T1000 (cell line): ENCODE results near the gene PRKCZ.
"Not testable (repeated sequence)": the region's sequence is repeated elsewhere in the genome, so short reads cannot be mapped to it uniquely, and the experiment has no call there.

Experiments used
- DNase-seq: peaks from one replicate; lab custom pipeline; 2025; ENCODE audit warnings: mixed read lengths; lab: John Stamatoyannopoulos, UW

The PRKCZ gene

DNA sequence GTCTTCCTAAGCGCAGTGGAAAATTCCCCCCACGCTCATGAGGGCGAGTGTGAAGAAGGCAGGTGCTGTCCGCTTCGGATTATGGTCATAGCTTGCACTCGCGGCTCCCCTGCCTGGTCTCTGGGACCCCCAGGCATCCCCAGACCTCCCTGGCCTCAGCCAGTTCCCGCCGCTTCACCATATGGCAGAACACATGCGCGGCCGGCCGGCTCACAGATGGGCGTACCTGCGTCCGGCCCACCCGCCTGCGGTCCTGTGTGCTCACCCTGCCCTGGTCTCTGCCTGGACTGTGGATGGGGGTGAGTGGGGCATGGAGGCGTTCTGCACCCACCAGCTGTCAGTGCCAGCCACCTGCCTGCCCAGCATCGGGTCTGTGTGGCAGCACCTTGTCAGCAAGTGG is 34.1 kb downstream of the PRKCZ start:
- no peak for DNase-seq

DNA sequence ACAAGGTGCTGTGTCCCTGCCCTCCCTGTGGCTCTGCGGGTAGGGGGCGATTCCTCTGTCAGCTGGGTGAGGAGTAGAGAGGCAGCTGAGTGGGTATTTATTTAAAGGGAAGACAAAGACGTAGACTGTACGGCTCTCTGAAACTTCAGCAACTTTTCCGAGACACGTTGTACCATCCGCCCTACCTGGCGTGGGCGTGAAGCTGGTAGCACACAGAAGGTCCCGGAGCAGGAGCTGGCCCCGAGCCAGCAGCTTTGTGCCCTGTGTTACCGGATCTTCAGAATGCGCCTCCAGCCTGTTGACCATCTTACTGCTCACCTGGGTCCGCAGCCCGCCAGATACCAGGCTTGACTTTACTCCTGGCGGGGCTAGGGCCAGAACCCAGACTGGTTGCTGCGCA is 34.9 kb downstream of the PRKCZ start:
- DNase-seq = no peak

DNA sequence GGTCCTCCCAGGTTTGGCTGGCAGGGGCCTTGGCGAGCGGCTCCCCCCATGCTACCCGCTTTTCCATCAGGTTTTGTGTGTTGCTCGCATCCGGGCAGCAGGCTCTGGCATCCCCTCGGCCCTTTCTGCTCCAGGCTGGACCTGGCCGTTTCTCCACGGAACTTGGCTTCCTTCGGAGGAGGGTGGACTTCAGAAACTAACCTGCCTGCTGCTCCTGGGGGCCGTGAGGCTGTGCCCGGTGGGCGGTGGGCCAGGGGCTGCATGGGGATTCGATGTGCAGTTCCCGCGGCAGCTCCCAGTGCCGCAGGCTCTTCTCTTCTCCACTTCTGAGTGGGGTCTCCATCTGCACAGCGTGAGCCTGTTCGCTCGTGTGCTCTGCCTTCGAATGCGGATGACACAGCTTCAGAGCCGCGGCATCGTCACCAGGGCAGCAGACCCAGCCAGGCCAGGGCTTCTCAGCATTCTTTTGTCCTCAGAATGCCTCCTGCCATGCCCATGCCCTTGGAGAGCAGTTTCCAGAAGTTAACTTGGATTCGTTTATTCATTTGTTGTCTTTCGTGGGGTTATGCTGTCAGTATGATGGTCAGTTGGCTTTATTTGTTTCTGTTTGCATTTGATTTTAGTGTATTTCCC is 36.4 kb downstream of the PRKCZ start:
- DNase-seq = no peak

DNA sequence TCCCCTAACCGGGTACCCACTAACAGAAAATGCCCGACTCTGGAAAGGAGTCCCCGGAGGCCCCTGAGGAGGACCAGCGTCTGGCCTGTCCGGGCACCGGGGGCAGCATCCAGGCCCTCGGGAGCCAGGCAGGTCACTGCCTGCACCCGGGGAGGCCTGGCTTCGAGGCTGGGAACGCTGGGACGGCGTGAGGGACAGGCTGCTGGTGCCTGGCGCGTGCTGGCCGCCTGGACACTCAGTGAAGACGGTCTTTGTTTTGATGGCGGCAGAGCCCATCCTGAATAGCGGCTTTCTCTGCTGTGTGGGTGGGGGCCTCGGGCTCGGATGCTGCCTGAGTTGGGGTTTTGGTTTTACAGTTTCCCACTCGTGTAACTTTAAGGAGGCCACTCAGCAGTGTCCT is 37.6 kb downstream of the PRKCZ start:
- DNase-seq = no peak

DNA sequence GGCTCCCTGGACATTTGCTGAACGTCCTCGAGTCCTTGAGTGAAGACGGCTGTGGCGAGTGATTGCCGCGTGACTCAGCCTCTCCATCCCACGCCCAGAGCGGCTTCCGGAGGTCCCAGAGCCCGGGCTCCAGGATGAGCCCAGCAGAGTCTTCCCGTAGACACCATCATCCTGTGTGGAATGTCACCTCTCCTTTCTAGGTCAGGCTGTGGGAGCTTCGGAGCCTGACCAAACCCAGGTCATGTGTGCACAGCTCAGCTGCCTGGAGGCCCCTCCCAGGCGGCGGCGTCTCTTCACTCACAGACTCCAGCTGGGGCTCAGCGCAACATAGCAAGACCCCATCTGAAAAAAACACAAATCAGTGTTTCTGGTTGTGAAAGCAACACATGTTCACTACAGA is 38.2 kb downstream of the PRKCZ start:
- DNase-seq = no peak

DNA sequence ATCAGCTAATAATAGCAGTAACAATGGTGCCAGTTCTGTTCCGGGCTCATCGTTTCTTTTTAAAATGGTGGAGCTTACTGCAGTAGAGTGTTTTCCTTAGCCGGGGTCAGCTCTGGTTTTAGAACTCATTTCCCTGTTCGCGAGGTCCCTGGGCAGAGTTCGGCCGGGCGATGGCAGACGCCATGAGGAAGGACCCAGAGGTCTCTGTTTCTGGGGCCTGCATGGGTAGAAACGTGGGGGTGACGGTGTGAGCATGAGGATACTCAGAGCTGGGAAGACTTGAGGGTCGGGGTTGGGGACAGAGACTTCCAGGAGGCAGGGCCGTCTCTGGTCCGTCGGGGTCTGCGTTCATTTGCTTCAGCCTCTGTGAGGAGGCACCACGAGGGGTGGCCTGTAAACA is 38.8 kb downstream of the PRKCZ start:
- no peak for DNase-seq

DNA sequence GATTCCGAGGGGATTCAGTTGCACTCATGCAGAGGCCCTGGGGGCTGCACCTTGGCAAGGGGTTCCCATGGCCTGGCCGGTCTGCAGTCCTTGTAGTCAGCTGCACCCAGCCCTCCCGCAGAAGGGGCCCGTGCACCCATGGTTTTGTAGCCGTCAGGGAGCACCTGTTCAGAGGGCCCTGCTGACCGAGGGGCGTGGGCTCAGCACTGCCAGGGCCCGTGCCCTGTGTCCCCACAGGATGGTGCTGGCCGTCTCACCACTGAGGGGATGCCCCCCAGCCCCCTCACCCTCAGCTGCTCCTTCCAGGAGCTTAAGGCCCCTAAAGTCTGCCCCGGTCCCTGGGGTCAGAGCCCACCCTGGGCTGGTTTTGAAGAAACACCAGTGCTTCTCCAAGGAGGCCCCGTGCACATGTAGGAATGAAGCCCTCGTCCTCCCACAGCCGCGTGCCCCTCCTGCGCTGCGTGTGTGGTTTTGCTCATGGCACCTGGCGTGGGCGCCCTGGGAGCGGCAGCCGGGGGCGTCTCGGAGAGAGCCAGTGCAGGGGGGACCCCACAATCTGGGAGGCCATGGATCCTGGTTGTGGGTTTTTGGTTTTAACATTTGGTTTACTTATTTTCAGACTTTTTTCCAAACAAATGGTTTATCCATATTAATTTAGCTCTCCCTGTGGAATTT is 40.1 kb downstream of the PRKCZ start:
- no peak for DNase-seq

DNA sequence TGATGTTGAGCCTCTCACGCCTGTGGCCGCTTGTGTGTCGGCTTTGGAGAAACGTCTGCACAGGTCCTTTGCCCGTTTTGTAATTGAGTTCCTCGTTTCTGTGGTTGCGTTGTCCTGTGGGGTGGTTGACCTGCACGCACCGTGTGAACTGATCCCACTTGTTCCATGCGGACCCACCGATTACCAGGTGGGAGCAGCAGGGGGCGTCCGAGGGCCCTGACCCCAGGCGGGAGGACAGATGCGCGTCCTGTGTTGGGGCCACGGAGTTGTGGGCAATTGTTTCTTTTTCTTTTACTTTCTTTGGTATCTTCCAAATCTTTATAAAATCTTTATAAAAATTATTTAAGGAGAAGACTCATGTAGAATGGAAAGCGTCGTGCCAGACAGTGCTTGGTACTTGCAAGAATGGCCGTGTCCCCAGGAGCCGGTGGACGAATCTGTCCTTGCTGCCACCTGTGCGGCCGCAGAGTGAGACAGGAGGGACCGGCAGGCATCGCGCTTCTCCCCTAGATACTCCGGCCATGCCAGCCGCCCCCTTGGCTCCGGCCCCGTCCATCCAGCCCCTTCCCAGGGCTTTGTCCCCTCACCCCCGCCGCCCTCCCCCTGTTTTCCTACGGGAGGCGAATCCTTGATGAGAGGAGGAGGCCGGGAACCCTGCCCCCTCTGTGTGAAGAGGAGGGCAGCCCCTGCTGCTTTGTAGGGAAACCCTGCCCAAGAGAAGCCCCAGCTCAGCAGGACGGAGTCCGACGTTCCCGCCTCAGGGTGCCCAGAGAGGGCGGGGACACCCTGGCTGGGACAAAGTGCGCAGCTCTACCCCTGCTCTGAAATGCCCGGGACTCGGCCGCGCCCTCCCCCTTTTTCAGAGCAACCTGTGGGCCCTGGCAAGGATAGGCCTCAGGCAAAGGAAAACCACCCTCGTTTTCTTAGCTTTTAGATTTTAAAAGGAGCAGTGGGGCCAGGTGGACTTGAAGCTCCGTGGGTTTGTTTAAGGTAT is 41.7 kb downstream of the PRKCZ start:
- DNase-seq = no peak

DNA sequence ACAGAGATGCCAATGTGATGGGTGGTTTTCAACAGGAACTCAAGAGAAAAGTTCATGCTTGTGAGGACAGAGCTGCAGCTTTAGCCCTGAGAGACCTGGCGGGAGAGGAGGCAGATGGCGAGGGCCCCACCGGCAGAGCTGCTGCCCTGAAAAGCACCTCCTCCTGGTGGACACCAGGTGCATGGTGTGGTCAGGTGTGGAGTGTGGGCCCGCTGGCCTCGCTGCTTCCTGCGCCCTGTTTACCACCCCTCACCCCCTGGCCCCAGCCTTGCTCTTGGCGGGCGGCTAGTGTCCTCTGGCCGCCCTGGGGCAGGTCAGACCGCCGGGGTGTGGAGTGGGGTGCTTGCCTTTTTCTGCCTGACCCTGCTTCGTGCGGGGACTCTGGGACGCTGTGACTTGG is 42.8 kb downstream of the PRKCZ start:
- DNase-seq = no peak

DNA sequence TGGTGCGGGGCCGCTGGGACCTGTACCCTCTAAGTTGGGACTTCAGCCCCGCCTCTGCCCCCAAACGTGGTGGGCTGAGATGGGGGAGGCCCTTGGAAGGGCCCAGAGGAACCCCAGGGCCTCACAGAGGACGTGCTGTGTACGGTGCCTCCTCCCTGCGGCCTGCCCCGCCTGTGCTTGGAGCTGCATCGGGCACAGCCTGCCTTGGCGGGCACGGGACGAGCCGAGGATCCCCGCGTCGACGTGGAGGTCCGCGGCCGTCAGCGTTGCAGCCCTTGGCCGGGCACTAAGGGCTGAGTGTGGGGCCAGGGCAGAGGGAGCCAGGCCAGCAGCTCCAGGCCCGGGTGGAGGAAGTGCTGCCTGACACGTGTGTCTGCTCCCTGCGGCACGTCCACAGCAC is 43.4 kb downstream of the PRKCZ start:
- DNase-seq = no peak

DNA sequence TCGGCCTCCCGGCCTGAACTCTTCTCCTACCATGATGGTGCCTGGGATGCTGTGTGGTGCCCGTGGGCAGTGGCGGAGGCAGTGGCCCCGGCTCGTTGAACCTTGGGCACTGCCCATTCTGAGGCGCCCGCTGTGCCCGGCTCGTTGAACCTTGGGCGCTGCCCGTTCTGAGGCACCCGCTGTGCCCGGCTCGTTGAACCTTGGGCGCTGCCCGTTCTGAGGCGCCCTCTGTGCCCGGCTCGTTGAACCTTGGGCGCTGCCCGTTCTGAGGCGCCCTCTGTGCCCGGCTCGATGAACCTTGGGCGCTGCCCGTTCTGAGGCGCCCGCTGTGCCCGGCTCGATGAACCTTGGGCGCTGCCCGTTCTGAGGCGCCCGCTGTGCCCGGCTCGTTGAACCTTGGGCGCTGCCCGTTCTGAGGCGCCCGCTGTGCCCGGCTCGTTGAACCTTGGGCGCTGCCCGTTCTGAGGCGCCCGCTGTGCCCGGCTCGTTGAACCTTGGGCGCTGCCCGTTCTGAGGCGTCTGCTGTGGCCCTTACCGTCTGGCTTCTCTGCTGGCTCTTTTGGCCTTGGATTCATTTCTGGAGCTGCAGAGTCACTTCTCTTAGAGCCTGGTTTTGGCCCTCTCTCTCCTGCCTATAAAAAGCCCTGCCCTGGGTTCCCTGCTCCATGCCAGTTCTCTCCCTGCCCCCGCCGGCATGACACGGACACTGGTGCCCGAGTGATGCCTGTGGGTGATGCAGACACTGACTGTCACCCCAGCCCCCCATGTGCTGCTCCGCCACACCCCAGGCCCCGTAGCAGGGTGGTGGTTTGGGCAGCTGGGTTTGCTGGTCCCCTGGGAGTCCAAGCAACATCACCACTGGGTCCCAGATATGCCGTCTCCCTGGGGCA is 44.3 kb downstream of the PRKCZ start:
- DNase-seq = not testable (repeated sequence)

DNA sequence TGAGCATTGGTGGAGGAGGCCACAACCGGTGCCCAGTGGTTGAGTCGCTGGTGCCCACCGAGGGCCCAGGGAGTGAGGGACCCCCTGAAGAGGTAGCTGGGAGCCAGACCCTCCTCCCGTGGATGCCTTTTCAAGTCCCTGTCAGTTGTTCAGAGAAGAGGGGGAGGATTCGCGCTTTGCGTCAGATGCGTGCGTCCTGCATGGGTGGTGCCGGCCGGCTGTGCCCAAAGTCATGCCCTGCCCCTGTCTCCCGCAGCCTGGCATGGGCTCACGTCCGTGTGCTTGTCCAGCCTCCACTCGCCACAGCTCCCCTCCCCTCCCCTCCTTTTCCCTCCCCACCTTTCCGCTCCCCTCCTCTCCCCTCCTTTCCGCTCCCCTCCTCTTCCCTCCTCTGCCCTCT is 45.2 kb downstream of the PRKCZ start:
- DNase-seq = no peak

DNA sequence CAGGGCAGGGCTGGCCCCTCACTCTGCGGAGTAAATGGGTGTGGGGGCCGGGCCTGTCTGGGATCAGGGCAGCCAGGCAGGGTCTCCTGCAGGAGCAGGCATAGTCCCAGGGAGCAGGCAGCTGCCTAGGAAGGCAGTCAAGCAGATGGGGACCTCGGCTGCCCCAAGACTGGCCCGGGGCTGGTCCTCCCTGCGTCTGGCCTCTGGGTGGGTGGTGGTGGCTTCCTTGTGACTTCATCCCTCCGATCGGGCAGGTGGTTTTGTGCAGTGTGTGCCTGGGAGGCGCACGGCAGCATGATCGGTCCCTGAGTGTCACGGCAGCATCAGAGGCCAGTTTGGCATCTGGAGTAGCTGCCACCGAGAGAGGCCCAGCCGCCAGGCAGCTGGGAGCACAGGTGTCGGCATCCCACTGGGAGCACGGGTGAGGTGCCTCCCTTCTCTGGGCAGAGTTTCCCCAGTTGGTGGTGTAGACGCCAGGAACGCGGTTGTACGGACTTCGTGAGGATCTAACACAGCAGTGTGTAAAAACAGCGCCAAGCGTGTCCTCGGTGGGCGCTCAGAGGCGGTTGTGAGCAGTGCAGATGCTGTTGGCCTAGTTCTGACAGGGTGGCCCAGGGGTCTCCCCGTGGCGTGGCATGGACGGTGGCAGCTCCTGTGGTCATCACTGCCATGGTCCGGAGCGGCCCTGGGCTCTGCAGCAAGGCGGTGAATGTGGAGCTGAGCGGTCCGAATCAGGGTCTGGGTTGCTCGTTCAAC is 45.9 kb downstream of the PRKCZ start:
- no peak for DNase-seq

DNA sequence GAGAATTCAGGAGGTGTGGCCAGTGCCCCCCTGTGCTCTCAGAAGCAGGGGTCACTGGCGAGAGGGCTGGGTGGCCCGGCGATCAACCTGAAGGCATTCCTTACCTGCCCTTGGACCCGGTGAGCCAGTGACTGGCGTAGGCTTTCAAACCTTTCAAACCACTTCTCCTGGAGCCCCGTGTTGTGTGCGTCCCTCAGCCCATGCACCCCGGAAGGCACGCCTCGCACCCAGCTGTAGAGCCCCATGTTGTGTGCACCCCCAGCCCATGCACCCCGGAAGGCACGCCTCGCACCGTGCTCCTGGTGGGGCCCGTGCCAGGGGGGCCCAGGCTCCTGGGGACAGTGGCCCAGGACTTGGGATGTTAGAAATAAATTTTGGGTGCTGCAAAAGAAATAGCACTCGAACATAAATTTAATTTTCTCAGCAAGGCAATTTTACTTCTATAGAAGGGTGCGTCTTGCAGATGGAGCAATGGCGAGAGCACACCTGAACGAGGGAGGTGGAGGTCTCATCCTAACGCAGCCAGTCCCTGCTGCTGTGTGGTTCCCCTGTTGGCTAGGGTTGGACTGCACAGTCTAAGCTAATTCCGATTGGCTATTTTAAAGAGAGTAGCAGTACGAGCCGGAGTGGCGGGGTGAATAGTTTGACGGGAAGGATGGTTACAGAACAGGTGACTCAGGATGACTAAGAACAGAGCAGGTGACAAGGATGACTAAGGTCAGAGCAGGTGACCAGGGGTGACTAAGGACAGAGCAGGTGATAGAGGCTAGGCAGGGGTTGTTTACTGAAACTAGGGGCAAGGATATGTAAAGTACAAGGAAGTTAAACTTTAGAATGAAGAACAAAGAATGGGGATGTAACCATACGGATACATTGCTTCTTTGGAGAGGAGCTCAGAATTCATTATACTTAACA is 47.4 kb downstream of the PRKCZ start:
- no peak for DNase-seq

DNA sequence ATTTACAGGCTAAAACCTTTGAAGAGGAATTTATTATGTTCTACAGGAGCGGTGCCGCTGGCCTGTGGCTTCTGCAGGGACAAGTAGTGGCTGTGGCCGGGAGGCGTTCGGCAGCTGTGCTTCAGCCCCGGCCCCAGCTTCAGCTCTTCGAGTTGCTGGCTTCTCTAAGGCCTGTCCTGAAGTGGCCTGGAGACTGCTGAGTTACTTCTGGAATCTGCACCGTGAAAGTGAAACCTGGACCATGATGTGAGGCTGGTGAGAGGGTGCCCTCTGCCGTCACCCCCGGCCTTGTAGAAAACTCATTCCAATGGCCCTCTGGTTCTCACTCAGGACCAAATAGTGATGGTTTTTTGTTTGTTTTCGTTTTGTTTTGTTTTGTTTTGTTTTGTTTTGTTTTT is 48.1 kb downstream of the PRKCZ start:
- no peak for DNase-seq

DNA sequence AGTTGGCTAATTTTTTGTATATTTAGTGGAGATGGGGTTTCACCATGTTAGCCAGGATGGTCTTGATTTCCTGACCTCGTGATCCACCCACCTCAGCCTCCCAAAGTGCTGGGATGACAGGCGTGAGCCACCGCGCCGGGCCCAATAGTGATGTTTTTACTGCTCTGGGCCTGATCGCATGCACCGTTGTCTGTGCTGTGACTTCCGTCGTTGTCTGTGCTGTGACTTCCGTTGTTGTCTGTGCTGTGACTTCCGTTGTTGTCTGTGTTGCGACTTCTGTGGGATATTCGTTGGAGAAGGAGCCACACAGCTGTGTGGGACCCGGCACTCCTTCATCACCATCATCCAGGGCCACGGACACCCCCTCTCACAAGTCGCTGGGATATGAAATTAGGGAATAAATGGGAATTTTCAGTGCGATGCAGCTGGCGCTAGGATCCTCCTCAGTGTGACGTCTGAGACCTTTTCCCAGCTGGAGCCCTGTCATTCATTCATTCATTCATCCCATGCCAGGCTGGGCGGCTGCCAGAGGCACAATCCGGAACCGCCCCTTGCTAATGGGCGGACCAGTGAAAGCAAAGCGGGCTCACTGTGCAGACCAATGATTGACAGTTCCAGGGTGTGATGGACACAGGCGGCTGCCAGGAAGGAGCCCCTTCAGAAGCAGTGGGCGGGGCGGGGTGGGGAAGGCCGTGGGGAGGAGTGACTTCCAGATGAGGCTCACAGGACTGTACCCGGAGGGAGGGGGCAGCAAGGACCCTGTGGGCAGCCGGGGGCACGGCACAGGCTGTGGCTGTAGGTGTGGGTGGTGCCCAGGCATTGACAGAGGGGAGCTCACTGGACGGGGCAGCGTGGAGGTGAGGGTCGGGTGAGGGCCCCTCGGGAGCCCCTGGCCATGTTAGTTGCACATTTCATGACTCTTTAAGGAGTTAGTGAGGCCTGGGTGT is 48.9 kb downstream of the PRKCZ start:
- no peak for DNase-seq

DNA sequence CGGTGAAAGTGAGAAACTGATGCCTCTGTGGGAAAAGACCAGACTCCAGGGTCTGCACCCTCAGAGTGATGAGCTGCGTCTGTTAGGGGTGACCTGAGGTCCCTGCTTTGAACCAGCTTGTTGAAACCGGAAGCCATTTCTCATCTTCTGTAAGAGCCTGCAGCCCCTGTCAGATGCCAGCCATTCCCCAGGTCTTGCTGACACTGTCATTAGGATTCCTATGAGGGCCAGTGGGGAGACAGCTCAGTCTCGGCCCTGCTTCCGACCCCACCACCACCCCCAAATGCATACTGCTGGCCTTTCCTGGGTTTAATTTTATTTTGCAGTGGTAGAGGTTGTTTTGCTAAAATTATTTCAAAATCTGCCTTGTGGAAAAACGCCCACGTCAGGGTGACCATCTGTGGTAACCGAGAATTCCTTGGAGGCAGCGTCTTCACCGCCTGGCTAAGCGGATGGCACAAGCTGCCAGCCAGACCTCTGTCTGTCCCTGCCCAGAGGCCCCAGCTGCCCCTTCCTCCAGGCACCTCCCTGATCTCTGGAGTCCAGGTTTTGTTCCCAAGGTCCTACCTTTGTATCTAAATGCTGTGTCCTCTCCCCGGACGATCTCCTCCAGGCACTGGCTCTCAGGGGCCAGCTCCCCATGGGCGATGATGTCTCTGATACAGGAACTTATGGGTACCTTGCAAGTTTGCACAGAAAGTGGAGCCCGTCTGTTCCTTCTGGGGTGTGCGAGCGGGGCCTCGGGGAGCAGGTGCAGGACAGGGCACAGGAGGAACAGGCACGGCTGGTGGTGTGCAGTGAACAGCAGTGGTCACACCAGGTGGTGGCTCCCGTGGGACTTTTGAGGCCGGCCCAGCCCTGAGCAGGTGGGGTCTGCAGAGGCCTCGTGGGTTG is 49.9 kb downstream of the PRKCZ start:
- no peak for DNase-seq

DNA sequence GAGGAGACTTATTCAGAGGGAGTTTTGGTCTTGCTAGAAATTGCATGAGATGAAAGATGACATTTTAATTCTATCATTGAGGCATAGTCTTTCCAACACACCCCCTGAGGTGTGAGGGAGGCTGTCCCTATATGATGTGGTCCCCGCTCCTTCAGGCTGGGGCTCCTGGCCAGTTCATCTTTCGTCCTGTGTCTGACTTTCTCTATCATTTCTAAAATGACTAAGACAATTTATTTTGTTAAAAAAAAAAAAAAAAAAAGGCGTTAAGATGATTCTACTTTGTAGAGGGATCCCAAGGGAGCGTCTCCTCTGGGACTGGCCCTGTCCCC is 50.5 kb downstream of the PRKCZ start:
- no peak for DNase-seq
